Measurements from ENCODE around the gene MLXIPL.
A peak's percentile ranks its signal among the peaks of the same experiment; 100 is the strongest.
"Not testable (repeated sequence)": the region's sequence is repeated elsewhere in the genome, so short reads cannot be mapped to it uniquely, and the experiment has no call there.

Gene MLXIPL, protein sequence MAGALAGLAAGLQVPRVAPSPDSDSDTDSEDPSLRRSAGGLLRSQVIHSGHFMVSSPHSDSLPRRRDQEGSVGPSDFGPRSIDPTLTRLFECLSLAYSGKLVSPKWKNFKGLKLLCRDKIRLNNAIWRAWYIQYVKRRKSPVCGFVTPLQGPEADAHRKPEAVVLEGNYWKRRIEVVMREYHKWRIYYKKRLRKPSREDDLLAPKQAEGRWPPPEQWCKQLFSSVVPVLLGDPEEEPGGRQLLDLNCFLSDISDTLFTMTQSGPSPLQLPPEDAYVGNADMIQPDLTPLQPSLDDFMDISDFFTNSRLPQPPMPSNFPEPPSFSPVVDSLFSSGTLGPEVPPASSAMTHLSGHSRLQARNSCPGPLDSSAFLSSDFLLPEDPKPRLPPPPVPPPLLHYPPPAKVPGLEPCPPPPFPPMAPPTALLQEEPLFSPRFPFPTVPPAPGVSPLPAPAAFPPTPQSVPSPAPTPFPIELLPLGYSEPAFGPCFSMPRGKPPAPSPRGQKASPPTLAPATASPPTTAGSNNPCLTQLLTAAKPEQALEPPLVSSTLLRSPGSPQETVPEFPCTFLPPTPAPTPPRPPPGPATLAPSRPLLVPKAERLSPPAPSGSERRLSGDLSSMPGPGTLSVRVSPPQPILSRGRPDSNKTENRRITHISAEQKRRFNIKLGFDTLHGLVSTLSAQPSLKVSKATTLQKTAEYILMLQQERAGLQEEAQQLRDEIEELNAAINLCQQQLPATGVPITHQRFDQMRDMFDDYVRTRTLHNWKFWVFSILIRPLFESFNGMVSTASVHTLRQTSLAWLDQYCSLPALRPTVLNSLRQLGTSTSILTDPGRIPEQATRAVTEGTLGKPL

DNA sequence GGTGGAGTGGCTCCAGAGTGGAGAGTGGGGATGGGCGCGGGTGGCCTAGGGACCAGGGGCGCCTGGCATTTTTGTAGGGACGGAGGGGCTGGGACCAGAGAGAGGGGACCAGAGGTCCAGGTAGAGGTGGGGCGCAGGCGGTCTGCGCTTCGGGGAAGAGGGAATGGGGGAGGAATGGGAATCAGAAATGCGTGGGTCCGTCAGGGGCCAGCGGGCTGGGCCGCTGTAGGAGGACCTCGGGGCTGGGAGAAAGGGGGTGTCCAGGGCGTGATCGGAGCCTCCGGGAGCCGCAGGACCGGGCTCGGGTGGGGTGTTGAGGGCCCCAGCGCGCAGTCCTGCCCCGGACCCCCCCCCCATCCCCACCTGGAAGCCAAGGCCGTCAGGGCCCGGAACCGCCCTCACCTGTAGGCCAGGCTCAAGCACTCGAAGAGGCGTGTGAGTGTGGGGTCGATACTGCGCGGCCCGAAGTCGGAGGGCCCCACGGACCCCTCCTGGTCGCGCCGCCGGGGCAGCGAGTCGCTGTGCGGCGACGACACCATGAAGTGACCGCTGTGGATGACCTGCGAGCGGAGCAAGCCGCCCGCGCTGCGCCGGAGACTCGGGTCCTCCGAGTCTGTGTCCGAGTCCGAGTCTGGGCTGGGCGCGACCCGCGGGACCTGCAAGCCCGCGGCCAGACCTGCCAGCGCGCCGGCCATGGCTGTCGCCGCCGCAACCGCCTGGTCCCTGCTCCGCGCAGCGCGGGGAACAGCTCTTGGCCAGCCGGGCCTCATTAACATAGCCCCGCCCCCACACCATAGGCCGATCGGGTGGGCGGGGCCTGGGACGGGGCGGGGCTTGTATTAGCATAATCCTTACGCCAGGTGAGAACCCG, at the start of gene MLXIPL:
Gene MLXIPL (minus strand): TSS at position 725 of the 871 bp plus-strand sequence. CDS start 30 bp downstream, at position 695.
- no peak for DNase-seq (ENCODE audit: low read depth)

GRCh38 chr7:73671857-73672445, 47.6 kb upstream of the MLXIPL start:
- DNase-seq (ENCODE audit: low read depth): no peak

GRCh38 chr7:73671322-73671661, 47.0 kb upstream of the MLXIPL start:
- DNase-seq (ENCODE audit: low read depth): no peak

DNA sequence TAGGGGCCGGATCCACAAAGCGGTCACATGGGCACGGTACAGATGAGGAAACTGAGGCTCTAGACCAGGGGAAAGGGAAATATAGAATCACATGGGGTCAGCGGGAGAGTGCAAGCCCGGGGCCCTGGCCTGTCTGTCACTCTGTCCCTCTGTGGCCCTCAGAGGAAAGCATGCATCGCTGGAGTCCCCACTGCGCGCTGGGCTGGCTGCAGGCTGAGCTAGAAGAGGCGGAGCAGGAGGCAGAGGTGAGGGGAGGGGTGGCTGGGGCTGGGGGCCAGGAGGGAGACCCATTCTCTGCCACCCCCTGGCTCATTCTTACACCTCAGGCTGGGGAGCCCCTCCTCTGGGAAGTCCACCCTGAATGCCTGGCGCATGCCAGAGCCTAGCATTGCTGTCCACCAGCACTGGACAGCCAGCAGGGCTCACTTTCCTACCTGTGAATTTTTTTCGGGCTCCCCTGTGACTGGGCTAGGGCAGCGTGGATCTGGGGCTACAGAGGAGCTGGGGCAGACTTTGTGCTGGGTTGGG, 45.6 kb upstream of the MLXIPL start:
- no peak for DNase-seq (ENCODE audit: low read depth)

GRCh38 chr7:73669288-73669701, 45.0 kb upstream of the MLXIPL start:
- DNase-seq (ENCODE audit: low read depth): no peak

DNA sequence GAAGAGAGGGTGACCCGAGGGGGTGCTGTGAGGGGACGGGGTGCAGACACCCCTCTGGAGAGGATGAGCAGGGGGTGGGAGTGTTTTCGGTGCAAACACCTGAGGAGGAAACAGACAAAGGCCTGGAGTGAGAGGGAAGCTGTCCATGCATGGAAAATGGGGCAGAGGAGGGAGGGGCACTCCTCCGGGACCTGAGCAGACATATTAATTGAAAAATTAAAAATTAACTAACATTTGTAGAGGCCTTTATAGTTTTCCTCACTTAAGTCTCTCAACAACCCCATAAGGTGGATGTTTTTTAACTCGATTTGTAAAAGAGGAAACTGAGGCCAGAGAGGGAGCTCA, 44.5 kb upstream of the MLXIPL start:
- DNase-seq (ENCODE audit: low read depth): no peak

DNA sequence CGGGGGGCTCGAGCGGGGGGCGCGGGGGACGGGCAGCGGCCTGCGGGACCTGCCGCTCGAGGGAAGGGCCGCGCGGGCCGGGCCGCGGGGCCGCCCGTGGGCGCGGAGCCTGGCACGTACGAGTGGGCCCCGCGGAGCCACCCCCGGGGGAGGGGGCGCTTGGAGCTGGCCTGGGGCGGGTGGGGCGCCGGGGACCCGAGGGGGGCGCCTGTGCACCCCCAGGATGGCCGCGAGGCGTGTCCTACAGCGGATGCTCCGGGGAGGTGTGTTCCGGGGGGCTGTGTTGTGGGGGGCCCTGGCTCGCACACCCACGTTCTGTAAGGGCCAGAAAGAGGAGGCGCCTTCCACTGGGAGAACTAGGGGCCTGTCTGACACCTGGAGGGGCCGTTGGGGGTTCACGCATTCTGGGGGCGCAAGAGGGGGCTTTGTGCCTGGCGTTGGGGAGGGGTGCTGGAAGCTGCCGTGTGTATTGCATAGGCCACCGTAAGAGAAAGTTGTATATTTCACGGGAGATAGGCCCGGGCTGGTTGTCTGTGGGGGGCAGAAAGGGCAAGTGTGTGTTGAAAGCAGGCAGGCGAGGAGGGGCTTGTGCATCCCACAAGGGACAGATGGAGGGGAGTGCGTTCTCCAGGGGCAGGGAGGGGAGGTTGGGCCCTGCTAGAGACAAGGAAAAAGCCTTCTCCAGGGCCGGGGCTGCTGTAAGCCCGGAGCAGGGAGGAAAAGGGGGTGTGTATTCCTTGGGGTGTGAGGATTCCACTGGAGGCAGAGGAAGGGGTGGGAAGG, 44.0 kb upstream of the MLXIPL start:
- no peak for DNase-seq (ENCODE audit: low read depth)

- peak; percentile 88 for DNase-seq (ENCODE audit: low read depth)
These were observed 43.2 kb upstream of the MLXIPL start, which contains the start of gene VPS37D for GRCh38 chr7:73667344-73668102. Gene VPS37D, plus strand, starts transcription at chr7:73667831. Its CDS starts 128 bp downstream, at chr7:73667959.

GRCh38 chr7:73663033-73663432, 38.7 kb upstream of the MLXIPL start:
- DNase-seq (ENCODE audit: low read depth): no peak

GRCh38 chr7:73660594-73660993, 36.3 kb upstream of the MLXIPL start:
- not testable (repeated sequence) for DNase-seq (ENCODE audit: low read depth)

DNA sequence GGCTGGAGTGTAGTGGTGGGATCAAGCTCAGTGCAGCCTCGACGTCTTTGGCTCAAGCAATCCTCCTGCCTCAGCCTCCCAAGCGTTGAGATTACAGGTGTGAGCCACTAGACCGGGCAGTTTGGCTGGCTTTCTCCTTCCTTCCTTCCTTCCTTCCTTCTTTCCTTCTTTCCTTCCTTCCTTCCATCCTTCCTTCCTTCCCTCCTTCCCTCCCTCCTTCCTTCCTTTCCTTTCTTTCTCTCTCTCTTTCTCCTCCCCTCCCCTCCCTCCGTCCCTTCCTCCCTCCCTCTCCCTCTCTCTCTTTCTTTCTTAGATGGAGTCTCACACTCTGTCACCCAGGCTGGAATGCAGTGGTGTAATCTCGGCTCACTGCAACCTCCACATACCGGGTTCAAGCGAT, 35.7 kb upstream of the MLXIPL start:
- no peak for DNase-seq (ENCODE audit: low read depth)

- DNase-seq (ENCODE audit: low read depth): not testable (repeated sequence)
These were observed 31.0 kb upstream of the MLXIPL start for GRCh38 chr7:73655309-73655708.

DNA sequence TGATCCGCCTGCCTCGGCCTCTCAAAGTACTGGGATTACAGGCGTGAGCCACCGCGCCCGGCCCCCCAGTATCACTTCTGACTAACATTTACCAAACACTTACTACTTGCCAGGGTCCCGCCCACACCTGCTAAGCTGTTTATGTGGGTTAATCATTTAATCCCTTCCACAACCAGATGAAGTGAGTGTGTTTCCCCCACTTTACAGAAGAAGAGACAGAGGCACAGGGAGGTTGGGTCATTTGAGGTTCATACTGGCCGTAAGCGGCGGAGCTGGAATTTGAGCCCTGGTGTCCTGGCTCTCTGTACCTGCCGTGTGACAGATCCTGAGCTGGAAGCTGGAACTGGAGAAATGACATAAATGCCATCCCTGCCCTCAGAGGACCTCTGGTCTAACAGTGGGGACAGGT, 28.2 kb upstream of the MLXIPL start:
- no peak for DNase-seq (ENCODE audit: low read depth)

- DNase-seq (ENCODE audit: low read depth): no peak
These were observed 26.2 kb upstream of the MLXIPL start for GRCh38 chr7:73650524-73650923.

DNA sequence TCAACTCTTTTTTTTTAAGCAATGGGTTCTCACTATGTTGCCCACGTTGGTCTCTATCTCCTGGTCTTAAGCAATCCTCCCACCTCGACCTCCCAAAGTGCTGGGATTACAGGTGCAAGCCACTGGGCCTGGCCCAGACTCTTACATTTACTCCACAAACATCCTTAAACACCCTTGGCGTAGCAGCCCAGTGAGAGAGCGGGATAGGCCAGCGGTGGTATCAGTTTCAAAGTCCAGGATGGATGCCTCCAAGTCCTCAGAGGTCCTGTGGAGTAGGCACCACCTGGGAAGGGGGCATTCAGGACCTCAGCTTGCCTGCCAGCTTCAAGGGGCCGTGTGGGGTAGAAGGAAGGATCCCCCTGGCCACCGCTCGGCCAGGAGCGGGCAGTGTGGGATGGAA, 25.3 kb upstream of the MLXIPL start:
- DNase-seq (ENCODE audit: low read depth): no peak

DNA sequence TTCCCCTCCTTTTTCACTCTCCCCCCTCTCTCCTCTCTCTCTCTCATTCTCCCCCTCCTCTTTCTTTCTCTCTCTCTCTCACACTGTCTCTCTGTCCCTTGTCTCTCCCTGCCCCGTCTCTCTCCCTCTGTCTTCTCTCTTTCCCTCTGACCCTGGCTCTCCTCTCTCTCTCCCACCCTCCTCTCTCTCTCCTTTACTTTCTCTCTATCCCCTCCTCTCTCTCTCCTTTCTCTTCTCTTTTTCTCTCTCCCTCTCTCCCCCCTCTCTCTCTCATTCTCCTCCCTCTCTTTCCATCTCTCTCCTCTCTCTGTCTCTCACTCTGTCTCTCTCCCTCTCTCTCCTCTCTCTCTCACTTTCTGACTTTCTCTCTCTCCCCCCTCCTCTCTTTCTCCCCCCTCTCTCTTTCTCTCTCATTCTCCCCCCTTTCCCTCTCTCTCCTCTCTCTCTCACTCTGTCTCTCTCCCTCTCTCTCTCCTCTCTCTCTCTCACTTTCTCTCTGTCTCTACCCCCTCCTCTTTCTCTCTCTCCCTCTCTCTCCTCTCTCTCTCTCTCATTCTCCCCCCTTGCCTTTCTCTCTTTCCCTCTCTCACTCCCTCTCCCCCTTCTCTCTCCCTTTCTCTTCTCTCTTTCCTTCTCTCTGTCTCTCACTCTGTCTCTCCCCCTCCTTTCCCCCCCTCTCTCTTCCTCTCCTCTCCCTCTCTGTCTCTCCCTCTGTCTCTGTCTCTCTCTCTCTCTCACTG, 24.4 kb upstream of the MLXIPL start:
- DNase-seq (ENCODE audit: low read depth): no peak

DNA sequence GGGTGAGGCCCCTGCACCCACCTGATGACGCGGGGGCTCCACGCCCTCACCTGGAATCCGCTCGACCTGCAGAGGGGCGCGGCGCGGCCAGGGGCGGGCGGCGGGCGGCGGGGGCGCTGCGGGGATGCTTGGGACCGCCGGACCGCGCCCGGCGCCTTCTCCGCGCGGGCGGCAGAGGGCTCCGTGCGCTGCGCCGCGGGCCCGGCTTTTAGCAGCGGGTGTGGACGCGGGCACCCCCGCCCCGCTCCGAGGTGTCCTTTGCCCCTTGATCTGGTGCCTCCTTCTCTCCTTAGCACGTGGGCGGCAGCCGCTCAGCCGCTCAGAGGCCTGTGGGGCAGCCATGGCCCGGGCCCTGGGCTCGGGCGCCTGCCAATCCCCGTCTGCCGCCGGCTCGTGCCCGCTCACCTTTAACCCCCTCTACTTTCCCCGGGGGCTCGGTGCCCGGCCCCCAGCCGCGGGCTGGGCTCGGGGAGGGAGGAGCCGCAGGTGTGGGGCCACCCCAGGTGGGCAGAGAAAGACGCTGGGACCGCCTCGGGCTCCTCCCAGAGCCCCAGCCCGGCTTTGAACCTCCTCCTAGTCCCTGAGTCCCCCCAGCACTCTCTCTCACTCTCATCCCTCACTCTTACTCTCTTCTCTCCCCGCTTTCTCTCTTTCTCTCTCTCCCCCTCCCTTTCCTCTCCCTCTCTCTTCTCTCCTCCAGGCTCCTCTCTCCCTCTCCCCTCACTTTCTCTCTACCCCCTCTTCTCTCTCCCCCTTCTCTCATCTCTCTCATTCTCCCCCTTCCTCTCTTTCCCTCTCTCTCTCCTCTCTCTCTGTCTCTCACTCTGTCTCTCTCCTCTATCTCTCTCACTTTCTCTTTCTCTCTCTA, 23.6 kb upstream of the MLXIPL start:
- DNase-seq (ENCODE audit: low read depth): no peak

All from stimulated activated CD8-positive, alpha-beta memory T cell treated with anti-CD3 and anti-CD28 coated beads, Interleukin-12 subunit alpha, Interleukin-12 subunit beta, amount 100 ng/mL, for 1 hour (primary cell).